SU-DHL-6 (cell line): ENCODE measurements around the gene RCOR2.

Source experiments
- H2AFZ ChIP-seq: fragments of 200-600 bp; sonication (generic); 2 replicates; pipeline ENCODE4 v1.6.1; 2014; ENCODE audit warnings: low read depth, mild to moderate bottlenecking, moderate library complexity, mixed read lengths, antibody characterized with exemption, low read length; ENCODE audit not compliant: severe bottlenecking
- H3F3A ChIP-seq: fragments of 200-600 bp; shearing (Covaris generic); 2 replicates; pipeline ENCODE4 v1.6.0; 2016; ENCODE audit warnings: antibody characterized with exemption, mild to moderate bottlenecking; ENCODE audit not compliant: insufficient read depth
- H3K27ac ChIP-seq: fragments of 200-600 bp; sonication (generic); 2 replicates; pipeline ENCODE4 v1.5.1; 2016; ENCODE audit warnings: low read depth, mild to moderate bottlenecking, low read length, moderate library complexity, mixed read lengths
- H3K27me3 ChIP-seq: fragments of 200-600 bp; sonication (generic), shearing (Covaris generic); 2 replicates; pipeline ENCODE4 v1.6.0; 2014; ENCODE audit warnings: mild to moderate bottlenecking, low read length
- H3K36me3 ChIP-seq: fragments of 200-600 bp; sonication (generic); 2 replicates; pipeline ENCODE4 v1.6.1; 2014; ENCODE audit warnings: mild to moderate bottlenecking, low read length, mixed read lengths
- H3K4me2 ChIP-seq: fragments of 300-600, 200-600 bp; shearing (Covaris generic), sonication (generic); 2 replicates; pipeline ENCODE4 v1.6.0; 2014; ENCODE audit warnings: low read length, low read depth, mild to moderate bottlenecking; ENCODE audit not compliant: poor library complexity, severe bottlenecking
- H3K4me3 ChIP-seq: fragments of 200-600 bp; sonication (generic); 2 replicates; pipeline ENCODE4 v1.5.1; 2014; ENCODE audit warnings: antibody characterized with exemption, low read length, mild to moderate bottlenecking, mixed read lengths; ENCODE audit not compliant: insufficient read depth, poor library complexity, severe bottlenecking
- H3K79me2 ChIP-seq: fragments of 200-600 bp; sonication (generic); 2 replicates; pipeline ENCODE4 v1.6.1; 2014; ENCODE audit warnings: mild to moderate bottlenecking, low read length, moderate library complexity; ENCODE audit not compliant: insufficient read depth
- H3K9ac ChIP-seq: fragments of 200-600 bp; sonication (generic); 2 replicates; pipeline ENCODE4 v1.7.0; 2014; ENCODE audit warnings: mild to moderate bottlenecking, low read length
- H3K9me2 ChIP-seq: fragments of 200-600 bp; sonication (generic); replicated peaks from 2 replicates; pipeline ENCODE4 v1.6.1; 2014; ENCODE audit warnings: low read length; ENCODE audit not compliant: insufficient read depth
- H3K9me3 ChIP-seq: fragments of 200-600 bp; sonication (generic); 2 replicates; pipeline ENCODE4 v1.6.1; 2014; ENCODE audit warnings: low read length, mixed read lengths; ENCODE audit not compliant: insufficient read depth
- H4K20me1 ChIP-seq: fragments of 200-600 bp; sonication (generic); 2 replicates; pipeline ENCODE4 v1.6.1; 2014; ENCODE audit warnings: low read depth, mild to moderate bottlenecking, antibody characterized with exemption, low read length, moderate library complexity, mixed read lengths
- CTCF ChIP-seq: fragments of 200-600 bp; sonication (generic); IDR thresholded peaks from one replicate; pipeline ENCODE4 v1.5.1; 2017; ENCODE audit warnings: antibody characterized with exemption, mild to moderate bottlenecking, low read length, moderate library complexity; ENCODE audit not compliant: insufficient read depth, poor library complexity, severe bottlenecking
- EZH2phosphoT487 ChIP-seq: fragments of 200-600 bp; sonication (generic), shearing (Covaris generic); conservative IDR thresholded peaks from 2 replicates; pipeline ENCODE4 v1.6.1; 2018; ENCODE audit warnings: mild to moderate bottlenecking, antibody characterized with exemption, low read length, moderate library complexity, mixed read lengths

RCOR2 gene

GRCh38 chr11:63942803-63943202, 25.8 kb upstream of the RCOR2 start:
- H2AFZ ChIP-seq = no peak overlapping the region
- peaks cover 10% of the 10 kb centered on the region for H3F3A ChIP-seq
- no peaks in the 10 kb centered on the region for H3K27me3 ChIP-seq
- H3K36me3 ChIP-seq = no peaks in the 10 kb centered on the region
- H3K4me2 ChIP-seq = no peak overlapping the region
- H4K20me1 ChIP-seq = no peaks in the 10 kb centered on the region
- H3K79me2 ChIP-seq = peaks cover 51% of the 10 kb centered on the region
- TF ChIP-seq EZH2phosphoT487 (no peak), CTCF (no peak)
- no peak overlapping the region for H3K4me3 ChIP-seq
- no peaks in the 10 kb centered on the region for H3K9me3 ChIP-seq
- H3K9ac ChIP-seq = no peak overlapping the region
- no peak overlapping the region for H3K27ac ChIP-seq
- no peaks in the 10 kb centered on the region for H3K9me2 ChIP-seq

- no peaks in the 10 kb centered on the region for H3K36me3 ChIP-seq
- no peak overlapping the region for H3K27ac ChIP-seq
Measured at GRCh38 chr11:63941901-63942300, 24.9 kb upstream of the RCOR2 start.

GRCh38 chr11:63940786-63941185, 23.8 kb upstream of the RCOR2 start:
- Histone ChIP-seq H3K9ac (no peak overlapping the region), H3K4me3 (no peak overlapping the region), H3K79me2 (peaks cover 51% of the 10 kb centered on the region), H3F3A (peaks cover 10% of the 10 kb centered on the region), H3K9me3 (no peaks in the 10 kb centered on the region), H2AFZ (no peak overlapping the region), H3K27me3 (no peaks in the 10 kb centered on the region), H3K27ac (0 out of 2 replicates have a peak overlapping the region, but pooled peaks have one; percentile 7), H3K9me2 (no peaks in the 10 kb centered on the region), H4K20me1 (no peaks in the 10 kb centered on the region), H3K4me2 (peak overlapping the region; percentile 86), H3K36me3 (no peaks in the 10 kb centered on the region)
- TF ChIP-seq CTCF (no peak), EZH2phosphoT487 (no peak)

More at GRCh38 chr11:63941901-63942300, 24.9 kb upstream of the RCOR2 start:
- H3K4me2 ChIP-seq = no peak overlapping the region
- no peaks in the 10 kb centered on the region for H4K20me1 ChIP-seq
- peaks cover 10% of the 10 kb centered on the region for H3F3A ChIP-seq
- H3K79me2 ChIP-seq = peaks cover 51% of the 10 kb centered on the region
- H3K4me3 ChIP-seq = no peak overlapping the region
- no peak overlapping the region for H2AFZ ChIP-seq
- no peaks in the 10 kb centered on the region for H3K9me2 ChIP-seq
- H3K27me3 ChIP-seq = no peaks in the 10 kb centered on the region
- H3K9ac ChIP-seq = no peak overlapping the region
- TF ChIP-seq CTCF = no peak
- TF ChIP-seq EZH2phosphoT487 = no peak
- no peaks in the 10 kb centered on the region for H3K9me3 ChIP-seq
